ENCODE measurements around the gene COA1.
A peak's percentile ranks its signal among the peaks of the same experiment; 100 is the strongest.

The COA1 gene

GRCh38 chr7:43768201-43768886 lies 39.0 kb upstream of the COA1 start:
- Histone ChIP-seq H3K9ac (ENCODE audit: low read depth in 1 of 2, low read length in 2 of 2) (no peak overlapping the region), H3K36me3 (ENCODE audit: control insufficient read depth in 2 of 2, insufficient read depth in 2 of 2, low read length in 2 of 2) (no peaks in the 10 kb centered on the region), H3K4me1 (ENCODE audit: control insufficient read depth in 2 of 2, insufficient read depth in 2 of 2, low read length in 2 of 2) (no peaks in the 10 kb centered on the region), H3K4me3 (ENCODE audit: low read length in 2 of 2) (no peak overlapping the region), H3K9me3 (ENCODE audit: control insufficient read depth in 2 of 2, low read length in 2 of 2) (no peaks in the 10 kb centered on the region), H3K27me3 (ENCODE audit: control insufficient read depth in 2 of 2, insufficient read depth in 2 of 2, low read length in 2 of 2) (no peaks in the 10 kb centered on the region), H3K27ac (ENCODE audit: low read depth in 2 of 2, low read length in 2 of 2) (no peak overlapping the region)

GRCh38 chr7:43767311-43767710 lies 38.0 kb upstream of the COA1 start:
- Histone ChIP-seq H3K27ac (ENCODE audit: low read depth in 2 of 2, low read length in 2 of 2) (no peak overlapping the region), H3K4me1 (ENCODE audit: control insufficient read depth in 2 of 2, insufficient read depth in 2 of 2, low read length in 2 of 2) (no peaks in the 10 kb centered on the region), H3K9ac (ENCODE audit: low read depth in 1 of 2, low read length in 2 of 2) (no peak overlapping the region), H3K4me3 (ENCODE audit: low read length in 2 of 2) (no peak overlapping the region), H3K9me3 (ENCODE audit: control insufficient read depth in 2 of 2, low read length in 2 of 2) (no peaks in the 10 kb centered on the region), H3K27me3 (ENCODE audit: control insufficient read depth in 2 of 2, insufficient read depth in 2 of 2, low read length in 2 of 2) (no peaks in the 10 kb centered on the region), H3K36me3 (ENCODE audit: control insufficient read depth in 2 of 2, insufficient read depth in 2 of 2, low read length in 2 of 2) (no peaks in the 10 kb centered on the region)

GRCh38 chr7:43766564-43766963 lies 37.2 kb upstream of the COA1 start:
- Histone ChIP-seq H3K9me3 (ENCODE audit: control insufficient read depth in 2 of 2, low read length in 2 of 2) (no peaks in the 10 kb centered on the region), H3K4me3 (ENCODE audit: low read length in 2 of 2) (no peak overlapping the region), H3K27ac (ENCODE audit: low read depth in 2 of 2, low read length in 2 of 2) (no peak overlapping the region), H3K36me3 (ENCODE audit: control insufficient read depth in 2 of 2, insufficient read depth in 2 of 2, low read length in 2 of 2) (no peaks in the 10 kb centered on the region), H3K27me3 (ENCODE audit: control insufficient read depth in 2 of 2, insufficient read depth in 2 of 2, low read length in 2 of 2) (no peaks in the 10 kb centered on the region), H3K4me1 (ENCODE audit: control insufficient read depth in 2 of 2, insufficient read depth in 2 of 2, low read length in 2 of 2) (no peaks in the 10 kb centered on the region), H3K9ac (ENCODE audit: low read depth in 1 of 2, low read length in 2 of 2) (no peak overlapping the region)

GRCh38 chr7:43764807-43765491 lies 35.6 kb upstream of the COA1 start:
- Histone ChIP-seq H3K9ac (ENCODE audit: low read depth in 1 of 2, low read length in 2 of 2) (no peak overlapping the region), H3K27ac (ENCODE audit: low read depth in 2 of 2, low read length in 2 of 2) (peak overlapping the region in 1 of 2 donors; percentile 11), H3K4me1 (ENCODE audit: control insufficient read depth in 2 of 2, insufficient read depth in 2 of 2, low read length in 2 of 2) (no peaks in the 10 kb centered on the region)

GRCh38 chr7:43764039-43764761 lies 34.9 kb upstream of the COA1 start:
- H3K27me3 ChIP-seq (ENCODE audit: control insufficient read depth in 2 of 2, insufficient read depth in 2 of 2, low read length in 2 of 2): no peaks in the 10 kb centered on the region
- peak overlapping the region in 1 of 2 donors; percentile 20 for H3K4me3 ChIP-seq (ENCODE audit: low read length in 2 of 2)
- no peaks in the 10 kb centered on the region for H3K4me1 ChIP-seq (ENCODE audit: control insufficient read depth in 2 of 2, insufficient read depth in 2 of 2, low read length in 2 of 2)
- H3K36me3 ChIP-seq (ENCODE audit: control insufficient read depth in 2 of 2, insufficient read depth in 2 of 2, low read length in 2 of 2): no peaks in the 10 kb centered on the region
- no peaks in the 10 kb centered on the region for H3K9me3 ChIP-seq (ENCODE audit: control insufficient read depth in 2 of 2, low read length in 2 of 2)
- no peak overlapping the region for H3K9ac ChIP-seq (ENCODE audit: low read depth in 1 of 2, low read length in 2 of 2)
- no peak overlapping the region for H3K27ac ChIP-seq (ENCODE audit: low read depth in 2 of 2, low read length in 2 of 2)

More at GRCh38 chr7:43764807-43765491, 35.6 kb upstream of the COA1 start:
- Histone ChIP-seq H3K4me3 (ENCODE audit: low read length in 2 of 2) (no peak overlapping the region), H3K27me3 (ENCODE audit: control insufficient read depth in 2 of 2, insufficient read depth in 2 of 2, low read length in 2 of 2) (no peaks in the 10 kb centered on the region), H3K9me3 (ENCODE audit: control insufficient read depth in 2 of 2, low read length in 2 of 2) (no peaks in the 10 kb centered on the region), H3K36me3 (ENCODE audit: control insufficient read depth in 2 of 2, insufficient read depth in 2 of 2, low read length in 2 of 2) (no peaks in the 10 kb centered on the region)

- no peak overlapping the region for H3K9ac ChIP-seq (ENCODE audit: low read depth in 1 of 2, low read length in 2 of 2)
- no peaks in the 10 kb centered on the region for H3K9me3 ChIP-seq (ENCODE audit: control insufficient read depth in 2 of 2, low read length in 2 of 2)
- H3K36me3 ChIP-seq (ENCODE audit: control insufficient read depth in 2 of 2, insufficient read depth in 2 of 2, low read length in 2 of 2): no peaks in the 10 kb centered on the region
- H3K4me1 ChIP-seq (ENCODE audit: control insufficient read depth in 2 of 2, insufficient read depth in 2 of 2, low read length in 2 of 2): peaks cover 0 to under 1% of the 10 kb centered on the region in 2 donors
- no peaks in the 10 kb centered on the region for H3K27me3 ChIP-seq (ENCODE audit: control insufficient read depth in 2 of 2, insufficient read depth in 2 of 2, low read length in 2 of 2)
- no peak overlapping the region for H3K4me3 ChIP-seq (ENCODE audit: low read length in 2 of 2)
- H3K27ac ChIP-seq (ENCODE audit: low read depth in 2 of 2, low read length in 2 of 2): no peak overlapping the region
These were observed 33.9 kb upstream of the COA1 start for GRCh38 chr7:43763183-43763582.

GRCh38 chr7:43761938-43762692 lies 32.8 kb upstream of the COA1 start:
- Histone ChIP-seq H3K9ac (ENCODE audit: low read depth in 1 of 2, low read length in 2 of 2) (no peak overlapping the region), H3K9me3 (ENCODE audit: control insufficient read depth in 2 of 2, low read length in 2 of 2) (no peaks in the 10 kb centered on the region), H3K4me3 (ENCODE audit: low read length in 2 of 2) (no peak overlapping the region), H3K4me1 (ENCODE audit: control insufficient read depth in 2 of 2, insufficient read depth in 2 of 2, low read length in 2 of 2) (peaks cover 0 to 4% of the 10 kb centered on the region in 2 donors), H3K27ac (ENCODE audit: low read depth in 2 of 2, low read length in 2 of 2) (no peak overlapping the region), H3K36me3 (ENCODE audit: control insufficient read depth in 2 of 2, insufficient read depth in 2 of 2, low read length in 2 of 2) (no peaks in the 10 kb centered on the region), H3K27me3 (ENCODE audit: control insufficient read depth in 2 of 2, insufficient read depth in 2 of 2, low read length in 2 of 2) (peaks cover 0 to 4% of the 10 kb centered on the region in 2 donors)

- Histone ChIP-seq H3K9me3 (ENCODE audit: control insufficient read depth in 2 of 2, low read length in 2 of 2) (no peaks in the 10 kb centered on the region), H3K27ac (ENCODE audit: low read depth in 2 of 2, low read length in 2 of 2) (no peak overlapping the region), H3K9ac (ENCODE audit: low read depth in 1 of 2, low read length in 2 of 2) (no peak overlapping the region), H3K36me3 (ENCODE audit: control insufficient read depth in 2 of 2, insufficient read depth in 2 of 2, low read length in 2 of 2) (no peaks in the 10 kb centered on the region), H3K4me3 (ENCODE audit: low read length in 2 of 2) (no peak overlapping the region), H3K27me3 (ENCODE audit: control insufficient read depth in 2 of 2, insufficient read depth in 2 of 2, low read length in 2 of 2) (peaks cover 0 to 4% of the 10 kb centered on the region in 2 donors), H3K4me1 (ENCODE audit: control insufficient read depth in 2 of 2, insufficient read depth in 2 of 2, low read length in 2 of 2) (peaks cover 0 to 4% of the 10 kb centered on the region in 2 donors)
These were observed 32.1 kb upstream of the COA1 start for GRCh38 chr7:43761382-43761781.

- Histone ChIP-seq H3K27ac (ENCODE audit: low read depth in 2 of 2, low read length in 2 of 2) (no peak overlapping the region), H3K4me3 (ENCODE audit: low read length in 2 of 2) (no peak overlapping the region), H3K36me3 (ENCODE audit: control insufficient read depth in 2 of 2, insufficient read depth in 2 of 2, low read length in 2 of 2) (no peaks in the 10 kb centered on the region), H3K27me3 (ENCODE audit: control insufficient read depth in 2 of 2, insufficient read depth in 2 of 2, low read length in 2 of 2) (peaks cover 0 to 4% of the 10 kb centered on the region in 2 donors), H3K9ac (ENCODE audit: low read depth in 1 of 2, low read length in 2 of 2) (no peak overlapping the region), H3K4me1 (ENCODE audit: control insufficient read depth in 2 of 2, insufficient read depth in 2 of 2, low read length in 2 of 2) (peaks cover 0 to 4% of the 10 kb centered on the region in 2 donors), H3K9me3 (ENCODE audit: control insufficient read depth in 2 of 2, low read length in 2 of 2) (no peaks in the 10 kb centered on the region)
These were observed 31.5 kb upstream of the COA1 start for GRCh38 chr7:43760861-43761260.
